Cerebellar nuclear complex (tissue), 1 donor: ENCODE data around the gene CDC42EP3.

ENCODE experiments used
- DNase-seq, 2 experiments: peaks; one replicate each; lab custom pipeline; 2025; lab: John Stamatoyannopoulos, UW

The CDC42EP3 gene

DNA sequence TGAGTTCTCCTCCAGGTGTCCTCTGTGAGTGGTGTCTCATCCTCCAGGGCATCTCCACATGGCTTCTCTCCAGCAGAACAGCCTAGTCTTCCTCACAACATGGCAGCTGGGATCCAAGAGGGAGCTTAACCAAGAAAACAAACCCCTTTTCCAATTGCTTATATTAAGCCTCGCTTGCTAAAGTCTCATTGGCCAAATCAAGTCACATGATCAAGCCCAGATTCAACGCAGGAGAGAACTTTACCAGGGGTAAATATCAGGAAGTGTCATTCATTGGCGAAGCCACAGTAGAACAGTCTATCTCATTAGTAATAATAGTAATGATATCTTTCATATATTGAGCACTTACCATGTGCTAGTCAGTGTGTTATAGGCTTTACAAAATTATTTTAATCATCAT, 53.1 kb downstream of the CDC42EP3 start:
- DNase-seq, result no peak

DNA sequence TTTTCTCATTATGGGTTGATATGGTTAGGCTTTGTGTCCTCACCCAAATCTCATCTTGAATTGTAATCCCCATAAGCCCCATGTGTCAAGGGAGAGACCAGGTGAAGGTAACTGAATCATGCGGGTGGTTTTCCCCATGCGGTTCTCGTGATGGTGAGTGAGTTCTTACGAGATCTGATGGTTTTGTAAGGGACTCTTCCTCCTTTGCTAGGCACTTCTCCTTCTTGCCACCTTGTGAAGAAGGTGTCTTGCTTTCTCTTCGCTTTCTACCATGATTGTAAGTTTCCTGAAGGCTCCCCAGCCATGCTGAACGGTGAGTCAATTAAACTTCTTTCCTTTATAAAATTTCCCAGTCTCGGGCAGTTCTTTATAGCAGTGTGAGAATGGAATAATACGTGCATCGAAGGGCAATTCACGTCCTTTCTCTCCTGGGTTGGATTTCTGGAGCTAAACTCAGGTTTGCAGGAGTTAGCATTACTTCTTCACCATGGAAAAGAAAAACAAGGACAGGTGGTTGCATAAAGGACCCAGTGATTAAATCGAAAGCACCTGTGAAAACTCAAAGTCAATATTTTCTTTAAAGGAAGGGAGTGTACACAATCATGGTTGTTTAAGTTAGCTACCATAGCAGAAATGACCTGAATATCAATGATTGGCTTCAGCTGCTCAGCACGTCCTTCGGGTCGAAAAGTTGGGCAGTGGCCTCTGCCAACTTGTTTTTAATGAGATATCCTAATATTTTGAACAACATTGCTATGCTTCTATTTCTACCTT, 54.1 kb downstream of the CDC42EP3 start:
- no peak for DNase-seq

DNA sequence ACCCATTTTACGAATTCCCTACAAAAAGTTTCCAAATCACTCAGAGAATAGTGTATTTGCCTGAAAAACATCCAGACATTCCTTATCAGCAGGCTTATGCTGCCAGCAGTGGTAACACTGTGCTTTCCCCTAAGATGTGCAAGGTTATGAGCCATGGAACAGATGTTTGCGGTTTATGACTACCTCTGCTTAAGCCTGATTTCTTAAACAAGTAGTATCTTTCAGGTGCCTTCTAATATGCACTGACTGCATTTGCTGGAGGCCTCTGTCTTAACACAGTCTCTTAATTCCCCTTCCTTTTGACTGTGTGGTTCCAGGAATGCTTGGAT, 54.8 kb downstream of the CDC42EP3 start:
- no peak for DNase-seq

DNA sequence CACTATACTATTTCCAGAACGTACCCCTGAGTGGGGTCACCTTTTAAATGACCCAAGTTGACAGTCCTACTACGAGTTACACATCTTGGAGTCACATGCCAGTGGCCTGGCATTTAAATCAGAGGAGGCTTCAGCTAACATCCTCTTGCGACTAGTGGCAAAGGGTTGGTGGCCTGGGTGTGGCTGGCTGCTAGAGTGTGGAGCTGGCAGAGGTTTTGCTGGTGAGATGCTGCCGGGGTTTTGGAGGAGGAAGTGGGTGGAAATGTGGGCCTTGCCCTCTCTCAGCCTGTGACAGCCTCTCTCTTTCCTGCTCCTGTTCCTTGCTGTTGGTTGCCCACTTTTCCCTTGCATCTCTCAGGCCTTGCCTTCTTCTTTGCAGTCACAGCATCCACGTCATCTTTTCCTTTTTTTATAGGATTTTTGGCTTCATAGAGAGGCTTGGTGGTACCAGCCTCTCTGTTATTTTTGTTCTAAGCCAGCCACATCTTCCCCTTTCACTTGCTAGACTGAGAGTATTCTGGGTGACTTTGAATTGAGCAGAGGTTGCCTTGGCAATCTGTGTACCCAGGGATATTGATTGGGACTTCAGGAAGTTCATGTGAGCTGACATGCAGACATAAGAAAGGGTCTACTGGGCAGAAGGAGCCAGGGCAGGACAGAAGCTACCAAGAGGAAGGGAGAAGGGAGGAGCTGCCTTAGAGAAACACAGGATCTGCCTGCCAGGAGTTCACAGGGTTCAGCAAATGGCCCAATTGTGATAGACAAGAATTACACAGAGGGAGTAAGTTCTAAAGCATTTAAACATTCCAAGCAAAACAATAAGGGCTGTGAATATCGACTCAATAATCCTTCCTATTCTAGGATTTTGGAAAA, 55.4 kb downstream of the CDC42EP3 start:
- DNase-seq, result no peak

DNA sequence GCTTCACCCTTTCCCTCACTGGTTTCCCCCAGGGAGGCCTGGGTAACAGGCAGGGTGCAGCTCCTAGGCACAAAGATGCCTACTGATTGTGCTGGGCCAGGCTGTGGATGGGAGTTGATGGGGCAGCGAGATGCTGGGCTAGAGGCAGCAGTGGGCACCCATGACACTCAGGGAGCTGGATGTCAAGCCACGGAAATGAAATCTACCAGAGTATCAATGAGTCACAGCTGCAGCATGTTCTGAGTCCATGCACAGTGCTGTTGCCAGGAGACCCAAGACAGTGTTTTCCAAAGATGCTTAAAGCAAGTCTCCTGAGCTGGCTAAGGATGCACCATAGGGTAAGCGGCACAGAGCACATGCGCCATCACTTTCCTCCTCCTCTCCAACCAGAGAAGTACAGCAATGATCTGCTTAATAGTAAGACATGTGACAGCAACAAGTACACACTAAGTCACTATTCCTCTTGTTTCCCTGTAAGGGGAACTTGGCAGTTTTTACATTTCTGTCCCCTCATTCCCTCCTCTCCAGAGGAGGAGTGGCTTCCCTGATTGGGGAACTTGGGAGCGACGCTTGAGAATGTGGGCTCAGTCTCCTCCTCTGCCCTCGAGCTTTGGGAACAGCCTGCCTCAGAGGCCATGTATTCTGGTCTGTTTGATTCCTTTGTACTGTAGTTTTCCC, 57.2 kb downstream of the CDC42EP3 start:
- DNase-seq, result no peak

DNA sequence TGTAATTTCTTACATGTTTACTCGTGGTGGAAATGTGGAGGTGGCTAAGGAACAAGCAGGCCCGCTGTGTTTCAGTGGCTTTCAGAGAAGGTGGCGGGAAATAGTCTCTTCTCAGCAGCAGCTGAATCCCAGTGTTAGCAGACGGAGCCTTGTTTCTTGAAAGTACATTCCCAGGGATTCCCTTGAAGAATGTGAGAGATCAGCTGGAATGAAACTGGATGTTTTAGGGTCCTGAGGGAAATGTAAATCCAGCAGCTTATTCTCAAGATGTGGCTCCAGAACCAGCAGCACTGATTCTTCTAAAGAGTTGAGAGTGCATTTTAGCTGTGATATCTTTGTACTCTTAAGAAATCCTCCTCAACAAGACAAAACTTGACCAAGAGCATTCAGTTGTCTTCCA, 59.1 kb downstream of the CDC42EP3 start:
- no peak for DNase-seq

DNA sequence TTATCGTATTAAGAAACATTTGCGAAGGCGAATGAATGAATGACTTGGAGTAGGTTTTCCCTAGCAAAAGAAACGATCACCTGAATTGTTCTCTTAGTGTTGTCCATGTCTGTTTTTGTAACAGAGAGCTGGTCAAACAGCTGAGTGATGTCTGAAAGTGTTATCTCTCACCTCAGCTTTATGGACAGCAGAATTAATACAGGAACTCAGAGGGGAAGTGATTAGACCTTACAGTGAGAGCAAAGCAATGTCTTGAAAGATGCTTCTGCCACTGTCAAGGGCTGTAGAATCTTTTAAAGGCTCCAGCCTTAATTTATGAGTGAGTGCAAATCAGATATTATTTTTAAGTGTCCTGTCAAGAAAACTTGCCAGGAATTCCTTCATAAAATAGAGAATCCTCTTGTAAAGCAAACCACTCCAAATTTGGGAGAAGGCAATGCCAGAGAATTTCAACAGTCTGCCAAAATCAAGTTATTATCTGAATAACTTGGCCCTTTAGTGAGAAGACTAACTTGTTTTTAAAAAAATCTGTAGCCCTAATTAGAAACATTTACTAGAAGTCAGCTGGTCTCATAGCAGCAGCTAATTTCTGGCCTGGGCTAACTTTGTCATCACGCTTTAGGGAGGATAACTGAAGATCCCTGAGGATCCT, 60.7 kb downstream of the CDC42EP3 start:
- no peak for DNase-seq

DNA sequence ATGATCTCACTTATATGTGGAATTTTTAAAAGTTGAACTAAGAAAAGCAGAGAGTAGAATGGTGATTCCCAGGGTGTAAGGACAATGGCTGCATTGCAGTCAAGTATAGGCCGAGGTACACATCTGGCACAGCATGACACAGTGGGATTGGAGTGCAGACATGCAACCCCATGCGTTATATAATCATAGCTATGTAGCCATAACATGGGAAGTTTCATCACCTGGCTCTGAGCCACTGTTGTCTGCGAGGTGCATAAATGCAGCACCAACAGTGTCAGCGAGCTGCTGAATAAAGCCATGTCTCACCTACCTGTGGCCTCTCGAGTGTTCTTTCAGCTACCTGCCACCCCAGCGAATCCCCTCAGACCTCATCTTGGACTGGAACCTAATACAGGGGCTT, 61.7 kb downstream of the CDC42EP3 start:
- no peak for DNase-seq

DNA sequence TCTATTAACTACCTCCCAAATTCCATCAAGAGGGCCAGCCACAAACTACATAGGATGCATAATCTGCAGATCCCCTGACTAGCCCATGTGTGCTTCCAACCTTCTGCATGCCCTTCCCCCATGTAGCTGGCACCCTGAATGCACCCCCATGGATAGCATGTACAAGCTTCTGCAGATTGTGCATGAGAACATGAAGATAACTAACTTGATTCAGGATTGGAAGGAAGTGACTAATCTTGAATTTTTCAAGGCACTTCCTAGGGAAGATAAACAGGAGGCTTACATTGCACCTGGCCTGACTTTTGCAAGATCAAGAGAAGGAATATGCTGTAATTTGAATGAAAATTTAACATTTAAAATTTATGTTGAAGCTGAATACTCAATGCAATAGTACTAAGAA, 66.7 kb downstream of the CDC42EP3 start:
- no peak for DNase-seq

DNA sequence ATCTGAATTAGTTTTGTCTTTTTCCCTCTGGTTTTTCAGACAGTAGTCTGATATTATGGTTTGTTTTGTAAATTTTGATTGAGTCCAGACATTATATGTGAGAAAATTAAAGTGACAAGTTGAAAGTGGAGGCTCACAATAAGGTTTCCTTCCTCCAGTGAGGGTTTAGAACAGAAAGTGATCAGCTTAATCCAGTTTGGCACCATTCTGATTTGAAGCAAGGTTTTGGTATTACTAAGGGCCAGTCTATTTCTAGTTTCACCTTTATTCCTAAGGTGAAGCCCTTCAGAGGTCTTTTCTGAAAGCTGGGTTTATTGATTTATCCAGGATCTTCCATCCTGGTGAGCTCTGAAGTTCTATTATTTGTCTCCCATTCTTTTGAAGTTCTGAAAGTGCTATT, 68.7 kb downstream of the CDC42EP3 start:
- no peak for DNase-seq

DNA sequence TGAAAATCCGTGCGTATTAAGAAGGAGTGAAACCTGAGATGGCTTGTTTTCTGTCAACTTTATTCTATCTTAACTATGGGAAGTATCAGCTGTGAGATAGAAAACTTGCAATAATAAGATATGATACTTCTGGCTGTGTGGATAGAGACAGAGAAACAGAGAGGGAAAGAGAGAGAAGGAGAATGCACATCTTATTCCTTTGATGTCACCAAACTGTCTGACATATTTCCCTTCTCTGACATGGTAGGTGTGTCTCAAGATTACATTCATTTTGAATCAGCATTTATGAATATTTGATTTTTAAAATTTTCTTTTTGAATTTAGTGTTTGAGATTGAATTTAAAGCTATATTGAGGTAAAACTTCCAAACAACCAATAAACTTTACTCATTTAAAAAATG, 69.4 kb downstream of the CDC42EP3 start:
- no peak for DNase-seq

DNA sequence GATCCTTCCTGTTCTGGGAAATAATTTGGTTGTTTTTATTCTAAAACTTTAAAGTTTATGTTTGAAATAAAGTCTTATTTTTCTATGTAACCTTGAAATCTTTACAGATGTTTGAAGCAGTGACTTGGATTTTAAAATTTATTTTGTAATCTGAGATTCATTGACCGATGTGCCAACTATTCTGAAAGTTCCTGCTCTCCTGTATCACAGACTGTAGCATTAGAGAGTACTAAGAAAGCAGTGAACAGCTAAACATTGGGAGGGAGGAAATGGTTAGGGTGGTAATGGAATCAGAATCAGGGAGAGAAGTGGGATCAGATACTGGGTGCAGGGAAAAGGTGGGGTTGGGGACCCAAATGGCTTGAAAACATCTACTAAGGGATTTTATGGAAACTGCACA, 69.9 kb downstream of the CDC42EP3 start:
- no peak for DNase-seq

DNA sequence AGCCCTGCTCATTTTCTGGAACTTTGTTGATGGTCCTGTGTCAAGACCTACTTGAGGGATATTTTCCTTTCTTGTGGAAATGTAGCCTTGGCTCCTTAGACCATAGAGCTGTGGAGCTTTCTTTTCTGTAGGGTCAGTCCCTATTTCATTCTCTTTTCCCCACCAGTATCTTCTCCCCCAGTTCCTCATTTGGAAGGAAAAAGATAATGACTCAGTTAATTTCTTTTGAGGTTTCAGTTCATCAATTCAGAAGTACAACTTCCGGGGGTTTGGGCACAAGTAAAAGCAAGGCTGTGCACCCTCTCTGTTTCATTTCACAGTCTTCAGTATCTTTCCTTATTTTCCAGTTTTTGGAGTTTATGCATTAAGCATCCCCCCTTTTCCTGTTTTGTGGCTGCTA, 70.7 kb downstream of the CDC42EP3 start:
- DNase-seq, result no peak

DNA sequence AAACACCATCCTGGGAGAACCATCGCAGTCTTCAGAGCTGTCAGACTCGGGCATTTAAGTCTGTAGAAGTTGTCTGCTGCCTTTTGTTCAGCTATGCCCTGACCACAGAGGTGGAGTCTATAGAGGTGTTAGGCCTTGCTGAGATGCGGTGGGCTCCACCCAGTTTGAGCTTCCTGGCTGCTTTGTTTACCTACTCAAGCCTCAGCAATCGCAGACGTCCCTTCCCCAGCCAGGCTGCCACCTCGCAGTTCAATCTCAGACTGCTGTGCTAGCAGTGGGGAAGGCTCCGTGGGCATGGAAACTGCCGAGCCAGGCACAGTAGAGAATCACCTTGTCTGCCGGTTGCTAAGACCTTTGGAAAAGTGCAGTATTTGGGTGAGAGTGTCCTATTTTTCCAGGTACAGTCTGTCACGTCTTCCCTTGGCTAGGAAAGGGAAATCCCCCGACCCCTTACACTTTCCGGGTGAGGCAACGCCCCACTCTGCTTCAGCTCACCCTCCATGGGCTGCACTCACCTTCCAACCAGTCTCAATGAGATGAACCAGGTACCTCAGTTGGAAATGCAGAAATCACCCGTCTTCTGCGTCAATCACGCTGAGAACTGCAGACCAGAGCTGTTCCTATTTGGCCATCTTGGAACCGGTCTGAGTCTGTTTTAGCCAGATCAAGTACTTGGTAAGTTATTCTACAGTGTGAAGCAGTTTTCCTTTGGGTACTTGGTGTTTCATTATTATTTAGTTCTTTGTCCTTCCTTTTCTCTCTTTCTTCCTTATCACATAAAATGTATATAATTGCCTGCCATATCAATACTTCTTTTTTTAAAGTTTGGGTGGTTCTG, 71.5 kb downstream of the CDC42EP3 start:
- DNase-seq, result no peak

DNA sequence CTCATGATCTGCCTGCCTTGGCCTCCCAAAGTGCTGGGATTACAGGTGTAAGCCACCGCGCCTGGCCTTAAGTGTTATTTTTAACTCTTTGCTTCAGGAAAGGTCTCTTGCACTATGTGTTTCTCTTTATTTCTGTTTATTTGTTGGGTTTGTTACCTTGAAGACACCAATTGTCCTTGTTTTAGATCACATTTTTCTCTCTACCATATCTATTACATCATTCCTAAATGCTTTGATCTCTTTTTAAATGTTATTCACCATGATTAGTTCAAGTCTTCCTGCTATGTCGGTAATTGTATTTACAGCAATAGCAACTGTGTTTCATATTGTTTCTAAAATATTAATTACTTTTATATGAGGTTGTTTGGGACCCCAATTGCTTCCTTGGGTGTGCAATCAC, 77.7 kb downstream of the CDC42EP3 start:
- DNase-seq, result no peak

DNA sequence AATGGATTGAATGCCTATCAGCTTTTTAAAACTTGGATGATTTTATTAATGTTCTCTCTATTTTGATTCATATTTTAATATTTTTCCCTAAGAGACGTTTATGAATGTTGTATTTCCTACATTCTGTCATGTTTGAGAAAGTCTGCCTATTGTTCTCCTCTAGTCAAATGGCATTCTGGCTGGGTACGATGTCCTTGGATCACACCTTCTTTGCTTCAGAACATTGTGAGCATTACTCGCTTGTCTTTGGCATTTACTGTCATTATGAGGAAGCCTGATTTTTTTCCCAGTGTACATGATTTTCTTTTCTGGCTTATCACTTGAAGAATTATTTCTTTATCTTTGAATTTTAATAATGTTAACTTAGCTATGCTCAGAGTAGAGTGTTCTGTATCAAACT, 78.4 kb downstream of the CDC42EP3 start:
- no peak for DNase-seq
